Vagina (tissue), 2 donors: ENCODE measurements around the gene SLC25A17.

Experiments used
- POLR2A ChIP-seq, 2 donors: fragments of 450-650 bp; IDR thresholded peaks; one replicate each; pipeline ENCODE4 v1.6.1; 2017; ENCODE audit warnings: antibody characterized with exemption in 2 of 2, mild to moderate bottlenecking in 2 of 2, moderate library complexity in 2 of 2
- POLR2AphosphoS5 ChIP-seq, 2 donors: sonication (generic); formaldehyde crosslinking; IDR thresholded peaks; one replicate each; pipeline ENCODE4 v1.9.0; 2017; ENCODE audit warnings: antibody characterized with exemption in 2 of 2, mild to moderate bottlenecking in 2 of 2, low read depth in 1 of 2; ENCODE audit not compliant: insufficient read depth in 1 of 2

DNA sequence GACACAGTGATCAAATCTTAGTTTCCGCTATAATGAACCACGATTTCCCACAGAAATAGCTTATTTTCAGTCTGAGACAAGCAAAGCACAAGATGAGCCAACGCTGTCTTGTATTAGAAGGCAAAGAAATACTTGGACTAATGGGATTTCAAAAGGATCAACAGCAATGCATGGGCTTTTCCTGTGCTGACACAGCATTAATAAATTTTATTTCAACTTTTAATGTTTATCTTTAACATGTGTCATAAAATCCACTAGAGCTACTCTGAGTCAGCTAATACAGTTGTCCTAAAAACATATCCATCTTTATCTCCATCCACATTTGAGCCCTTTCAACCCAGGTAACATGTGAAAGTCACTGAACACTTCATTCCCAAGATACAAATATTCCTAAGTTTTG is 15.5 kb upstream of the SLC25A17 start:
- TF ChIP-seq POLR2A (IDR thresholded peaks at IDR 0.05): no peak
- TF ChIP-seq POLR2AphosphoS5 (IDR thresholded peaks at IDR 0.05; ENCODE audit: insufficient read depth in 1 of 2, low read depth in 1 of 2): no peak
